ENCODE measurements around the gene ADAM22. TPM values are rescaled to one million over a fixed set of nuclear protein-coding genes. Genes with fewer than 3 reads are reported as not detected.
"Not testable (repeated sequence)": the region's sequence is repeated elsewhere in the genome, so short reads cannot be mapped to it uniquely, and the experiment has no call there.

ADAM22 gene
- total RNA-seq, 1 donor = 7.0 TPM

GRCh38 chr7:88151119-88151790 is 217.2 kb downstream of the ADAM22 start:
- no peak for DNase-seq (ENCODE audit: low read depth in 2 of 3, low spot score in 2 of 3)

- no peak for DNase-seq (ENCODE audit: low read depth in 2 of 3, low spot score in 2 of 3)
Observed at GRCh38 chr7:88153378-88153777, 219.3 kb downstream of the ADAM22 start.

GRCh38 chr7:88155756-88156155 is 221.7 kb downstream of the ADAM22 start:
- DNase-seq (ENCODE audit: low read depth in 2 of 3, low spot score in 2 of 3) = no peak

- DNase-seq (ENCODE audit: low read depth in 2 of 3, low spot score in 2 of 3) = no peak
Observed at GRCh38 chr7:88156356-88156755, 222.3 kb downstream of the ADAM22 start.

- not testable (repeated sequence) for DNase-seq (ENCODE audit: low read depth in 2 of 3, low spot score in 2 of 3)
Observed at GRCh38 chr7:88159741-88160140, 225.7 kb downstream of the ADAM22 start.

GRCh38 chr7:88165697-88166096 is 231.6 kb downstream of the ADAM22 start:
- DNase-seq (ENCODE audit: low read depth in 2 of 3, low spot score in 2 of 3) = no peak

- no peak for DNase-seq (ENCODE audit: low read depth in 2 of 3, low spot score in 2 of 3)
Observed at GRCh38 chr7:88167223-88167622, 233.2 kb downstream of the ADAM22 start.

- no peak for DNase-seq (ENCODE audit: low read depth in 2 of 3, low spot score in 2 of 3)
Observed at GRCh38 chr7:88167721-88168120, 233.7 kb downstream of the ADAM22 start.

- DNase-seq (ENCODE audit: low read depth in 2 of 3, low spot score in 2 of 3) = peak in 2 of 3 donors; percentile 10 to 27
Observed at GRCh38 chr7:88169717-88170320, 235.8 kb downstream of the ADAM22 start.

GRCh38 chr7:88172842-88173241 is 238.8 kb downstream of the ADAM22 start:
- DNase-seq (ENCODE audit: low read depth in 2 of 3, low spot score in 2 of 3) = no peak

- no peak for DNase-seq (ENCODE audit: low read depth in 2 of 3, low spot score in 2 of 3)
Observed at GRCh38 chr7:88176190-88176589, 242.1 kb downstream of the ADAM22 start.

- DNase-seq (ENCODE audit: low read depth in 2 of 3, low spot score in 2 of 3) = no peak
Observed at GRCh38 chr7:88183051-88183450, 249.0 kb downstream of the ADAM22 start.

GRCh38 chr7:88184848-88185304 is 250.8 kb downstream of the ADAM22 start:
- DNase-seq (ENCODE audit: low read depth in 2 of 3, low spot score in 2 of 3) = no peak

- no peak for DNase-seq (ENCODE audit: low read depth in 2 of 3, low spot score in 2 of 3)
Observed at GRCh38 chr7:88185650-88186049, 251.6 kb downstream of the ADAM22 start.

- DNase-seq (ENCODE audit: low read depth in 2 of 3, low spot score in 2 of 3) = no peak
Observed at GRCh38 chr7:88191911-88192310, 257.9 kb downstream of the ADAM22 start.

- no peak for DNase-seq (ENCODE audit: low read depth in 2 of 3, low spot score in 2 of 3)
Observed at GRCh38 chr7:88200261-88200660, 266.2 kb downstream of the ADAM22 start.

GRCh38 chr7:88200789-88201188 is 266.7 kb downstream of the ADAM22 start:
- no peak for DNase-seq (ENCODE audit: low read depth in 2 of 3, low spot score in 2 of 3)

GRCh38 chr7:88201305-88201704 is 267.3 kb downstream of the ADAM22 start:
- DNase-seq (ENCODE audit: low read depth in 2 of 3, low spot score in 2 of 3) = no peak

GRCh38 chr7:88202278-88202677 is 268.2 kb downstream of the ADAM22 start:
- DNase-seq (ENCODE audit: low read depth in 2 of 3, low spot score in 2 of 3) = no peak

- no peak for DNase-seq (ENCODE audit: low read depth in 2 of 3, low spot score in 2 of 3)
Observed at GRCh38 chr7:88202799-88203198, 268.7 kb downstream of the ADAM22 start.

GRCh38 chr7:88203401-88203800 is 269.4 kb downstream of the ADAM22 start:
- no peak for DNase-seq (ENCODE audit: low read depth in 2 of 3, low spot score in 2 of 3)

- DNase-seq (ENCODE audit: low read depth in 2 of 3, low spot score in 2 of 3) = no peak
Observed at GRCh38 chr7:88204525-88205110, 270.6 kb downstream of the ADAM22 start.
